ENCODE results near the gene ANKLE1.

ANKLE1 gene, protein sequence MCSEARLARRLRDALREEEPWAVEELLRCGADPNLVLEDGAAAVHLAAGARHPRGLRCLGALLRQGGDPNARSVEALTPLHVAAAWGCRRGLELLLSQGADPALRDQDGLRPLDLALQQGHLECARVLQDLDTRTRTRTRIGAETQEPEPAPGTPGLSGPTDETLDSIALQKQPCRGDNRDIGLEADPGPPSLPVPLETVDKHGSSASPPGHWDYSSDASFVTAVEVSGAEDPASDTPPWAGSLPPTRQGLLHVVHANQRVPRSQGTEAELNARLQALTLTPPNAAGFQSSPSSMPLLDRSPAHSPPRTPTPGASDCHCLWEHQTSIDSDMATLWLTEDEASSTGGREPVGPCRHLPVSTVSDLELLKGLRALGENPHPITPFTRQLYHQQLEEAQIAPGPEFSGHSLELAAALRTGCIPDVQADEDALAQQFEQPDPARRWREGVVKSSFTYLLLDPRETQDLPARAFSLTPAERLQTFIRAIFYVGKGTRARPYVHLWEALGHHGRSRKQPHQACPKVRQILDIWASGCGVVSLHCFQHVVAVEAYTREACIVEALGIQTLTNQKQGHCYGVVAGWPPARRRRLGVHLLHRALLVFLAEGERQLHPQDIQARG

DNA sequence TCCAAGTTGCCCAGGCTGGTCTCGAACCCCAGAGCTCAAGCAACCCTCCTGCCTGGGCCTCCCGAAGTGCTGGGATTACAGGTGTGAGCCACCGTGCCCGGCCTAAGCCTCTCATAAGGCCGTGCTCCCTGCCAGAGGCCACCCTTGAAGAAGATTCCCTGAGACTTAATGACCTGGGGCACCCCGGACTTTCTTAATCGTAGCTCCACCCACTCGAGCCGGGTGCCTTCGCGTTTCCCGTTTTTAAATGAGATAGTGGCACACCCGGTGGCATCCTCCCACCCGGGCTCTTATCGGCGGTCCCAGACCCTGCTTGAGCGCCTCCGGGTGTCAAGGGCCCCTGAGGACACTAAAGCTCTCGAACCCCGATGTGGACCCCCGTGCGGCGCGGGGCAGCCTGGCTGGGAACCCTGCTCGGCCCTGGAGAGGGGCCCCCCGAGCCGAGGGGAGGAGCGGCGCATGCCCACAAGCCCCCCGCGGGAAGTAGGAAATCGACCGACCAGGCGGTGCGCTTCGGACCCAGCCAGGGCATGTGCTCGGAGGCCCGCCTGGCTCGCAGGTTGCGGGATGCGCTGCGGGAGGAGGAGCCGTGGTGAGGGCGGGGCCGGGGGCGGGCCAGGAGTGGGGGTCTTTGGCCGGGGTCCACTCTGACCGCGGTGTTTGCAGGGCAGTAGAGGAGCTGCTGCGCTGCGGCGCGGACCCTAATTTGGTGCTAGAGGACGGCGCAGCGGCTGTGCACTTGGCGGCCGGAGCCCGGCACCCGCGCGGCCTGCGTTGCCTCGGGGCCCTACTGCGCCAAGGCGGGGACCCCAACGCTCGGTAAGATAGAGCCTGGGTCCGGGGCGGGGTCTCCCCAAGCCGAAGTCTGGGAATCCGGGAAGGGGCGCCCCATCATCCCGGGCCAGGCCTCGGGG lies at the start of gene ANKLE1:
Gene ANKLE1 (plus strand): TSS at position 511 of the 914 bp plus-strand sequence. CDS start 20 bp downstream, at position 531.
- DNase-seq (ENCODE audit: low spot score): peak; percentile 10

DNA sequence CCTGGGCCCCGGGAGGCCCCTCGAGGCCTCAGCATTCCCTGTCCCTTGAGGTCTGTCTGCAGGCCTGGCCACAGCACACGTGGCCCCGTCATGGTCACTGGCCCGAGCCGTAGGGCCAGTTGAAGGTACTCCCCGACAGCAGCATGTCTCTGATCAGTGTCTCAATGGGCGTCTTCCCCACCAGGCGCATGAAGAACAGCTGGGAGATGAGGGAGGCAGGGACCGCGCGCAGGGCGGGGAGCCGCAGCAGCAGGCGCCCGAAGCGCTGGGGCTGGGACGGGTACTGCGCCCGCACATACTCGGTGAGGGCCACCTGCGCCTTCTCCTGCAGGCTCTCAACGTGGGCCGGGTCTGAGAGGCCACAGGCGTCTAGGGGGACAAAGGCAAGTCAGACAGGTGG lies 49.4 kb upstream of the ANKLE1 start:
- no peak for DNase-seq (ENCODE audit: low spot score)

DNA sequence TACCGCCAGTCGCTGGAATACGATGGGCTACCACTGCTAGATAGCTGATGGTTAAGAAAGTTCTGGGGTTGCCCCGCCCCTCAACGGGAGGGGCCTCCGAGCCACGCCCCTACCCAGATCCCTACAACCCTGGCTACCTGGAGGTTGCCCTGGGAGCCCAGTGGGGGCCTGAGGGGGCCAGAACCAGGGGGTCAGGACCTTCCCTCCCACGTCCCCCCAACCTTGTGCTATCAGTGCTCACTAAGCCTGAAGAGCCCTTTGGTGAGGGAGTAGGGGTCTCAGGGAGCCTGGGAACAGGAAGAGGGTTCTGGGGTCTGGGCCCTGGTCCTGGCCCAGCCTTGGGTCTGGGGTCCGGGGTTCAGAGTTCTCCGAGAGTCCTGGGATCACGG lies 46.8 kb upstream of the ANKLE1 start:
- peak; percentile 53 for DNase-seq (ENCODE audit: low spot score)

DNA sequence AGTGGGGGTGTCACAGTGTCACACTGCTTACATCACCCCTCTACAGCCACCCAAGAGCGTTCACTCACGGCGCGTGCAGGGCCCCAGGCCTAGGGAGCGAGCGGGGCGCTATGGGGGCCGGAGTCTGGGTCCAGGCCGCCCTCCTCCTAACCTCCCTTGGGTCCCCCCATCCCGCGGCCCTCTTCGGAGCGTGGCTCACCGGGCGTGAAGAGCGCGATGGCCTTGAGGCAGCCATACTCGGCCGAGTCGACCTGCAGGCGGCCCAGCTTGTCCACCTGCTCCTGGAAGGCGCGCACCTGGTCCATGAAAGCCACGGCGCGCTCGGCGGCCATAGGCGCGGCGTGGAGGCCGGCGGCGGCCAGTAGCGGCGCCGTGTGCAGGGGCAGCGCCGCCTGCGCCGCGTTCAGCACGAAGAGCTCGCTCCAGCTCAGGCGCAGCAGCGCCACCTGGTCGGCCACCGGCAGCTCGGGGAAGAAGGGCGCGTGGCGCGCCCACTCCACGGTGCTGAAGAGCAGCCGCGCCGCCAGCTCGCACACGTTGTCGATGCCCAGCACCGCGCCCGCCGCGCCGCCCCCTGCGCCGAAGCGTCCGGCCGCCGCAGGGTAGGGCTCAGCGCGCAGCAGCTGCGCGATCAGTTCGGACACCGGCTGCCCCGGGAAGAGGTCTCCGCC lies 46.3 kb upstream of the ANKLE1 start:
- peak; percentile 70 for DNase-seq (ENCODE audit: low spot score)

DNA sequence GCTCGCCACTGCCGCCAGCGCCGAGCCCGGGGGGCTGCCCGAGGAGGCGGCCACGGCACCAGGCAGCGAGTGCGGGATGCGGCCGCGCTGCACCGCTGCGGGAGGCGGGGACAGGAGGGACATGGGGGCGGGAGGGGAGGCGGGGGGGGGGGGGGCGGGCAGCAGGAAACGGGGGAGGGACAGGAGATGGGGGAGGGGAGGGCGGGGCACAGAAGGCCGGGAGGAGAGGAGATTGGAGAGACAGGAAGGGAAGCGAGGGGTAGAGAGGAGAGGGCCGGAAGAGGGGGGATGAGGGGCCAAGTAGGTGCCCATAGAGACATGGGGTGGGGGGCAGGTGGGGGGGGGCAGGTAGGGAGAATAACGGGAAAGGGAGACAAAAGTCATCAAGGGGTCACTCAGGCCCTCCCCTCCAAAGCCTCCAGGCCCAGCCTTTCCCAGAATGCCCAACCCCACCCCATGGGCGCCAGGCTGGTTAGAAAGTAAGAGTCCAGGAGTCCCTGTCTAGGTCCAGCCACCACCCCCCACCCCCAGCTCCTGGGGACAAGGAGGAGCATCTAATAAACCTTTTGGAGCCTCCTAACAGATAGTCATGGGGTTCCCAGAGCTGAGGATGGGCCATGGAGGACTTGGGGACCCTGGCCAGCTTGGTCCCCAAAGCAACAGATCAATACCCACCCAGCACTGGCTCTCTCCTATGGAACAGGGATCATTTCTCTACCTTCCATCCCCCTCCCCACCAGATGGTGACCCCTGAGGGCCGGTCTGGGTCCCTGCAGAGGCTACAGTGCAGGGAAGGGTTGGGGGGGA lies 45.5 kb upstream of the ANKLE1 start:
- peak; percentile 17 for DNase-seq (ENCODE audit: low spot score)

DNA sequence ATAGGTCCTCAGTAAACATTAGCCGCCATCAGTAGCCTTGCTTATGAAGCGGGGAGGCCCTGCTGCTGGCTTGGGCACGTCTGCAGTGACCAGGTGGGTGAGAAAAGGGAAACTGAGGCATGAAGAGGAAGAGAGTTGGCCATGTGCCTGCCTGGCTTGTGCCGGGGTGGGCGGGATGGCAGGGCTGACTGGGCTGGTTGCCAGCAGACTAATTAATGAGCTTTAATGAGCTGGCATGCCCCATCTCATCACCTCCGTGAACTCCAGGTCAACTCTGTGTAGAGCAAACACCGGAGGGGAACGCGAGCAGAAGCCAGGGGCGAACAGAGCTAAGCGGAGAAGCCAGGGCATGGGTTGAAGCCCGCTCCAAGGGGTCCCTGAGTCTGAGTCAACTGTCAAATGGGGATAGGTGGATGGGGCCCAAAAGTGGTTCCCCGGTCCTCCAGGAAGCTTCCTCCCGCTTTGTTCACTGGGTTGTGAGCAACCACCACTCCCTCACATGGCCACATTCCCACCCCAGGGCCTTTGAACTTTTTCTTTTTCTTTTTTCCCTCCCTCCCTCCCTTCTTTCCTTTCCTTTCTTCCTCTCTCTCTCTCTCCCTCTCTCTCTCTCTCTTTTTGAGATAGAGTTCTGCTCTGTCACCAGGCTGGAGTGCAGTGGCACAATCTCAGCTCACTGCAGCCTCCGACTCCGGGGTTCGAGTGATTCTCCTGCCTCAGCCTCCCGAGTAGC lies 44.7 kb upstream of the ANKLE1 start:
- no peak for DNase-seq (ENCODE audit: low spot score)

DNA sequence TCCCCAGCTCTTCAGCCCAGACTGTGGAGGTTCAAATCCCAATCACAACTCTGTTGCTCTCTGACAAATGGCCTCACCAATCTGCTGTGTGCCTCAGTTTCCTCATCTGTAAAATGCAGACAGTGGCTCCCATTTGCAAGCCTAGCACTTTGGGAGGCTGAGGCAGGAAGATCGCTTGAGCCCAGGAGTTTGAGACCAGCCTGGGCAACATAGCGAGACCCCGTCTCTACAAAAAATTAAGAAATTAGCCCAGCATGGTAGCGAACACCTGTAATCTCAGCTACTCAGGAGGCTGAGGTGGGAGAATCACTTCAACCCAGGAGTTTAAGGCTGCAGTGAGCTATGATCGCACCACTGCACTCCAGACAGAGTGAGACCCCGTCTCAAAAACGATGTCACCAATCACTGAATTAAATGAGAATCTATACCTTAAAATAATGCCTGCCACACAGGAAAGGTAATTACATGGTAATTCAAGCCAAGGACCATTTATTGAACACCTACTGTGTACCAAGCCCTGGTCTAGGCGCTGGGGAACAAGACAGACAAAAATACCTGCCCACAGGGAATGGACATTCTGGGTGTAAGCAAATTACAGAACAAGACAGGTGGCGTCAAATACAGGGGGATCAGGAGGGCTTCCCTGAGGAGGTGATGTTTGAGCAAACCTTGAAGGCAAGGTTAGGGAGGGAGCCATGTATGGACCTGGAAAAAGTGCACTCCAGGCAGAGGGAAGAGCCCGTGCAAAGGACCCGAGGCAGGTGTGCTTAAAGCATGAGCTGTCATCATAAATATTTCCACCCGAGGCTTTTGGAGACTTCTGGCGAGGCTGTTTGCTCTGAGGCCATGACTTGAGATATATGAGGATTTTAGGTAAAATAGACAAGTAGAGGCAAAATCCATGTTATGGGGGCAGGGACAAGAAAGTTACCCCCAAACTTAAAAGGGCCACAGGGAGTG lies 43.7 kb upstream of the ANKLE1 start:
- DNase-seq (ENCODE audit: low spot score): no peak

DNA sequence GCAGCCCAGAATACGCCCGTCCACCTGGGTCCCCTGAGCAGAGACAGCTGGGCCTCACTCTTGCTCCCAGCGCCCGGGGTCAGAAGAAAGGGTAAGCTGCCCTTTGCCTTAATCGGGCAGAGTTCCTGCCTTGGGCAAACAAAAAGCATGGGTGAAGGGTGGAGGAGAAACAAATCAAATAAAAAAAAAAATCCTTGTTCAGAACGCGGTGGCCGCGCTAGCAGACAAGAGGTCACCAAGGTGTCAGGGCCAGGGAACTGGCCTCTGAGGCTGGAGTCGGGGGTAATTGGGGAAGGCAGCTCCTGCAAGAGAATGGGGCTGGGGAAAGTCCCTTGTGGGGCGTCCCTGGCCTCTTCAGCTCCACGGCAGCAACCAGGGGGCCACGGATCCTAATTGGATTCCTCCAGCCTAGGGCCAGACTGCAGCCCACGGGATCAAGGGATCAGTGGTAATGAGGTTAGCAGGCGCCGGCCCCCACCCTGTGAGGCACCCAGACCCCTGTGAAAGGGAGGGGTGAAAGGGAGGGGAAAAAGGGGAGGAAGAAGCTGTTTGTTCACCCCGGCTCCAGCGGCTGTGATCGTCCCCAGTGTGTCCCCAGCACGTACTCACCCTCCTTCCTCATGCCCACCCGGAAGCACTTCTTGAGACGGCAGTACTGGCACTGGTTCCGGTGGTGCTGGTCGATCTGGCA lies 41.5 kb upstream of the ANKLE1 start:
- DNase-seq (ENCODE audit: low spot score): no peak

DNA sequence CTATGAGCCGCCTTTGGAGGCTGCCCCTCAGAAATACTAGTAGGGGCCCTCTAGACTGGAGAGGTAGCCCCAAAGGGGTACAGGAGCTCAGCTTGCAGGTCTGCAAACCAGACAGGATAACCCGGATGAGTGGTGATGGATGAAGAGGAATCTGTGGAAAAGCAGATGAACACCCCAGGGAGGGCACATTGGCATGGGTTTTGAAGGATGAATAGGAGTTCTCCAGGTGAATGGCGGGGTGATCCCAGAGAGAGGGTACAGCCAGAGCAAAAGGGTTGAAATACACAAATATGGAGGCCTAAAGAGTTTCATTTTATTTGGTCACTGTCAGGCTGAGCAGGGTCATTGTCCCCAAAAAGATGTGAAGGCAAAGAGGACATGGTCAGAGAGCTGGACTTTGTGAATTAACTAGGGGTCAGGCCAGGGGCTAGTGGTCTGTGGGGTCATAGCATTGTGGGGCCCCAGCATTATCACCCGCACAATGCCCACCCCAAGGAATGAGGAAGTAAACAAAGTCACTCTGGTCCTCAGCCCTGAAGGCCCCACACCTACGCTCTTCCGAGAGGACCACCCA lies 40.8 kb upstream of the ANKLE1 start:
- DNase-seq (ENCODE audit: low spot score): no peak

DNA sequence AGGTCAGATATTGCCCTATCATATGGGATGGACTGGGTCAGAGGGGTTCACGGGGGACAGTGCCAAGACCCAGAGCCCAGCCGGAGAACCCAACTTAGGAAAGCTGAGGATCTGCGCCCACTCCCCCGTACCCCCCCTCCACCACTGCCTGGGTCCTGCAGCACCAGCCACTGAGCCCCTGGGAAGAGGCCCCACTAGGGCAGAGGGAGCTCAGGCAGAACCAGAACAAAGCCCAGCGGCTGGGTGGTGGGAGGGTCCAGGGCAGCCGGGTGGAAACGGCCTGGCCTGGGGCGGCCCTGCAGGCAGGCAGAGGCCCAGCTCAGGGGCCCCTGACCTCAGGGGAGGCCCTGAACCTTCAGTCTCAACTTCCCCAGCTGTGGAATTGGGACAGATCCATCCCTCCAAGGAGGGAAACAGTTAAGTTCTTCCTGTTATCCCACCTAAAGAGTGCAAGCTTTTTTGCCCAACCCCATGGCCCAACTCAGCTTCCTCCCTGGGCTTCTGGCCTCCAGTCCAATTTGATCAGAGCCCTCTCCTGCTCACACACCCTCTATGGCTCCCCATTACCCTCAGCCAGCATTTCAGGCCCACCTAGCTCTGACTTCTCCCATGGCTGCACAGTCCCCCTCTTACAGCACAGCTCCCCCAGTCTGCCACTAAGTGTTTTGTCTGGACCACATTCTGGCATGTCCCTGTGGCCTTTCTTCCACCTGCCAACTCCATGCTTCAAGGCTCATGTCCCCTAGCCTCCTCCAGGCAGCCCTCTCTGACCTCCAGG lies 39.1 kb upstream of the ANKLE1 start:
- DNase-seq (ENCODE audit: low spot score): no peak

DNA sequence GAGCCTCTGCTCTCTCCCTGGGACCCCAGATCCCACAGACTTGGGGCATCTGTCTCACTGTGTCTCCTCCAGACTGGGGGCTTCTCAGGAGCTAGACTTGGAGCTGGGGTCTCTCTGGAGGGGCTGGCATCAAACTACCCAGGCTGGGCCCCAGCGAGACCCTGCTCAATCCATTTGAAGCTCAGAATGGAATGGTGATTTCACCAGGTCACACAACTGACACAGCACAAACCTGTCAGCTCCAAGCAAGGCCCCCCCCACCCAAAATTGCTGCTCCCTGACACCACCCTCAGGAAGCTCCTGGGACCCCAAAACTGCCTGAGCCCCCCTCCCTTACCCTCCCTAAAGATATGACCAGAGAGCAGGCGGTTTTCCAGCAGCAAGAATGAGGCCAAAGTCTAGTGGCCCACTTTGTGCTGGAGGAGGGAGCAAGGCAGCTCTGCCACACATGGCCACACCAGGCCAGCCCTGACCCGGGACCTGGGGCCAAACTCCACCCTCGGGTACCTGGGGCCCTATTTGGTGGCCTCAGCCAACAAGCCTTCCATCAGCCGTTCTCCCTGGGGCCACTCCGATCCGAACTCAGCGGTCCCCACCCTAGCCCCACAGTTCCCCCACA lies 38.4 kb upstream of the ANKLE1 start:
- no peak for DNase-seq (ENCODE audit: low spot score)

DNA sequence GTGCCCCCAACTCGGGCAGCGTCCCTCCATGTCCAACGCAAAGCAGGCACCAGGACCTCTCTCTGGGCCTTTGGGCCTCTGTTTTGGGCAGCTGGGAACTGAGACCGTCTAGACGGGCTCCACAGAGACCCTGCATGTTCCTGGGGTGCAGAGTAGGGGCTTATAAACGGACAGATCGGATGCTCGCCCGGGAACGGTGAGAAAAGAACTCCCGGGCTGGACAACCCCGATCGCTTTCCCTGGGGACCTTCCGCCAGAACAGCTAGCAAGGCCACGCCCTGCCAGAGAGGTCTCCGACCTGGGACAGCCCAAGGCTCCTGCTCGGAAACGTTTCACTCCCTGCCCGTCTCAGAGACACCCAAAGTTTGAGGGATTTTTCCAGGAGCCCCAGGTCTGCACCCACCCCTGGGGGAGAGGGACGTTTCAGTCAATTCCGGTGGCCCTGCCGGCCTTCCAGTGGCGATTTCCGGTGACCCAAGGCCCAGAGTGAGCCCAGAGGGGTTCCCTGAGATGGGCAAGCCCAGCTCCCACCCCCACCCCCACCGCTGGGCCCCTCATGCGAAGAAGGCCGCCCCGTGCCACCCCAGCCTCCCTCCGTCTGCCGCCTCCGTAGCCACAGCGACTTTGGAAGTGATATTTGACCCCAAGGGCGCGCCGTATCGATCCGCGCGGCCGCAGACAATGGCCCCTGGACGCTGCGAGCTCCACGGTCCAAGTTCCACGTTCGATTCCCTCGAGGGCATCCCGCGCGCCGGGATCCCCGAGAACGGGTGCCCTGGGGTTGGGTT lies 37.7 kb upstream of the ANKLE1 start:
- no peak for DNase-seq (ENCODE audit: low spot score)

DNA sequence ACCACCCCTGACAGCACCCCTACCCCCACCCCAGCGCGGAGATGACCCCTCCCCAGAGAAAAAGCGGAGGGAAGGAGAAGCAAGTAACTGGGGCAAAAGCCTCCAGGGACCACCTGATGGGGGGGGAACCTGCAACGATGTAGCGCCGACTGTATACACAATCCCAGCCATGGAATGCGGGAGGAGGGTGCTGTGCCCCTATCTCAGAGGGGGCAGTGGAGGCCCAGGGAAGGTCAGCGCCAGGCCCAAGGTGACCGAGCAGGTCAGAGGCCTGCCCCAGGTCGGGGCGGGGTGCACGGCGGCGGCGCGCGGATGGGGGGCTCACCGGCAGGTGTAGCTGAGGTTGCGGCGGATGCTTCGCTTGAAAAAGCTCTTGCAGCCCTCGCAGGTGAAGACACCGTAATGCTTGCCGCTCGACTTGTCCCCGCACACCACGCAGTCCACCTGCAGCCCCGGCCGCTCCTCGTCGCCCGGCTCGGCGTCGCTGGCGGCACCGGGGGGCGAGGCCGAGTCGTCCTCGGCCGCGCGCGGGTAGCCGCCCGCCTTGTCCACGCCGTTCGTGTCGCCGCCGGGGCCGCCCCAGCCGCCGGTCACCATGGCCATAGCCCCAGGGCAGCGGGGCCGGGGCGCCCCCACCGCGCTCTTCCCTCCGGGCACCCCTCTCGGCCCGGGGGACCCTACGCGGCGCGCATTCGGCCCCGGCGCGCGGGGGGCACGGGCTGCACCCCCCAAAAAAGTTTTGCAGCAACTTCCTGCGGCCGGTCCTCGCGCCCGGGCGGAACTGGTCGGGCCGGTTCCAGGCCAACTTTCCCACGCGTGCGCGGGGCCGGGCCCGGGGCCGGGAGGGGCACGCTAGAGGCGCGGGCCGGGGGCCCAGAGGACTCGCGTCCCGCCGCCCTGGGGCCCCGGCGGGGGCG lies 36.8 kb upstream of the ANKLE1 start:
- DNase-seq (ENCODE audit: low spot score): no peak

DNA sequence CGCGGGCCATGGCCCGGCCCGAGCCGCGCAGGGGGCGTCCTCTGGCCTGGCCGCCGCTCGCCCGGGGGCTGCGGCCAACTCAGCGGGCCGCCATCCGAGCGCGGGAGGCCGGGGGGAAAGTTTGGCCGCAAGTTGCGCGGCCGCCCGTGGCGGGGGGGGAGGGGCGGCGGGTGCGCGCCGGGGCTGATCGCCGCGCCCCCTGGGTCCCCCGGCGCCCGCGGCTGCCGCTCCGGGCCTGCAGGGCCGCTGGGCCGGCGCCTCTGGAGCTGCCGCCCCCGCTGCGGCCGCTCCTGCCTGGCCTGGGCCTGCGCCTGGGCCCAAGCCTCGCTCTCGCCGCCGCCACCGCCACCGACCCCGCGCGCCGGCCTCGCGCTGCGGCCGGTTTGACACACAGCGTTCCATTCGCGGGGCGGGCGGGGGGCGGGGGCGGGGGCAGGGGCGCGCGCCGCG lies 36.1 kb upstream of the ANKLE1 start, which contains the start of gene NR2F6:
Gene NR2F6 (minus strand): TSS at position 385 of the 450 bp plus-strand sequence. CDS start 699 bp downstream, outside the sequence.
- no peak for DNase-seq (ENCODE audit: low spot score)
